Smooth muscle cell (in vitro differentiated cells): ENCODE data around the gene CHRM3. TPM values are rescaled to one million over a fixed set of nuclear protein-coding genes. Genes with fewer than 3 reads are reported as not detected.

Source experiments
- DNase-seq: peaks from one replicate; lab custom pipeline; 2025; ENCODE audit not compliant: unreplicated experiment; lab: John Stamatoyannopoulos, UW
- H2AFZ ChIP-seq: fragments of 200-600 bp; sonication (generic); 2 replicates; pipeline ENCODE4 v1.6.0; 2016; ENCODE audit warnings: antibody characterized with exemption, low read depth, mild to moderate bottlenecking
- H3F3A ChIP-seq: fragments of 200-600 bp; sonication (generic); 2 replicates; pipeline ENCODE4 v1.6.0; 2017; ENCODE audit warnings: antibody characterized with exemption, low read depth
- H3K27ac ChIP-seq: fragments of 200-600 bp; sonication (generic); 2 replicates; pipeline ENCODE4 v1.5.1; 2016; ENCODE audit warnings: low read depth, mild to moderate bottlenecking
- H3K27me3 ChIP-seq: fragments of 200-600 bp; sonication (generic); 2 replicates; pipeline ENCODE4 v1.6.1; 2016; ENCODE audit warnings: low read depth, mild to moderate bottlenecking
- H3K36me3 ChIP-seq: fragments of 200-600 bp; sonication (generic); 2 replicates; pipeline ENCODE4 v1.5.1; 2016; ENCODE audit warnings: low read depth
- H3K4me1 ChIP-seq: fragments of 200-600 bp; sonication (generic); 2 replicates; pipeline ENCODE4 v1.5.1; 2016; ENCODE audit warnings: low read depth
- H3K4me2 ChIP-seq: fragments of 200-600 bp; sonication (generic); 2 replicates; pipeline ENCODE4 v1.6.0; 2016; ENCODE audit warnings: mild to moderate bottlenecking
- H3K4me3 ChIP-seq: fragments of 200-600 bp; sonication (generic); 2 replicates; pipeline ENCODE4 v1.5.1; 2016; ENCODE audit warnings: mild to moderate bottlenecking
- H3K79me2 ChIP-seq: fragments of 200-600 bp; sonication (generic); 2 replicates; pipeline ENCODE4 v1.6.0; 2016; ENCODE audit warnings: low read depth, mild to moderate bottlenecking
- H3K9ac ChIP-seq: fragments of 200-600 bp; sonication (generic); 2 replicates; pipeline ENCODE4 v1.6.0; 2016; ENCODE audit warnings: low read depth
- H3K9me3 ChIP-seq: fragments of 200-600 bp; sonication (generic); replicated peaks from 2 replicates; pipeline ENCODE4 v1.5.1; 2016; ENCODE audit warnings: low read depth
- H4K20me1 ChIP-seq: fragments of 200-600 bp; sonication (generic); 2 replicates; pipeline ENCODE4 v1.6.0; 2016; ENCODE audit warnings: low read depth
- CTCF ChIP-seq: fragments of 200-600 bp; sonication (generic); IDR thresholded peaks from 2 replicates; pipeline ENCODE4 v1.5.1; 2017; ENCODE audit warnings: borderline replicate concordance, mild to moderate bottlenecking, antibody characterized with exemption; ENCODE audit not compliant: insufficient read depth, poor library complexity, severe bottlenecking
- WGBS: methylation state at CpG from one replicate; pipeline ENCODE4 v1.1.7; 2016; ENCODE audit warnings: low lambda C conversion rate; 5-methylcytosine and 5-hydroxymethylcytosine counted together
- polyA plus RNA-seq: library from polyadenylated mRNA; unstranded; fragments of >200 nt; fragmentation: Nextera tagmentation; extraction: Ambion mirVana; gene quantifications from 2 replicates; pipeline ENCODE4 v1.2.1, GENCODE V29; 2016
- total RNA-seq: library from RNA; depleted of rRNA; stranded (reverse); fragments of >200 nt; gene quantifications from 2 replicates; pipeline ENCODE4 v1.2.3, GENCODE V29; 2014

CHRM3 gene
- total and polyA plus RNA-seq, 2 experiments from 2014 or later: 2.4 to 20.3 TPM

GRCh38 chr1:239432255-239432654 lies 45.9 kb downstream of the CHRM3 start:
- no peak overlapping the region for H2AFZ ChIP-seq
- H3F3A ChIP-seq: no peaks in the 10 kb centered on the region
- H3K9ac ChIP-seq: no peak overlapping the region
- H3K27me3 ChIP-seq: no peaks in the 10 kb centered on the region
- no peaks in the 10 kb centered on the region for H3K36me3 ChIP-seq
- no peaks in the 10 kb centered on the region for H3K79me2 ChIP-seq
- H4K20me1 ChIP-seq: no peaks in the 10 kb centered on the region
- no peaks in the 10 kb centered on the region for H3K4me1 ChIP-seq
- DNase-seq: no peak
- H3K4me3 ChIP-seq: no peak overlapping the region
- no peak for TF ChIP-seq CTCF
- H3K27ac ChIP-seq: no peak overlapping the region
- H3K9me3 ChIP-seq: no peaks in the 10 kb centered on the region
- WGBS: 92% methylated on average over 1 of the region's 1 CpG
- H3K4me2 ChIP-seq: no peak overlapping the region

- Histone ChIP-seq H3K79me2 (no peaks in the 10 kb centered on the region), H3K36me3 (no peaks in the 10 kb centered on the region), H2AFZ (no peak overlapping the region), H3F3A (no peaks in the 10 kb centered on the region), H3K9ac (no peak overlapping the region), H3K4me2 (no peak overlapping the region), H4K20me1 (no peaks in the 10 kb centered on the region), H3K4me1 (no peaks in the 10 kb centered on the region), H3K27me3 (no peaks in the 10 kb centered on the region), H3K4me3 (no peak overlapping the region), H3K27ac (no peak overlapping the region), H3K9me3 (no peaks in the 10 kb centered on the region)
- WGBS: 89% methylated on average over 5 of the region's 5 CpGs
- no peak for DNase-seq
- TF ChIP-seq CTCF: no peak
Observed at GRCh38 chr1:239434181-239434580, 47.8 kb downstream of the CHRM3 start.
